Dermis microvascular lymphatic vessel endothelial cell (primary cell): ENCODE data around the gene DGLUCY. TPM values are rescaled to one million over a fixed set of nuclear protein-coding genes. Genes with fewer than 3 reads are reported as not detected.
"Not testable (repeated sequence)": the region's sequence is repeated elsewhere in the genome, so short reads cannot be mapped to it uniquely, and the experiment has no call there.

Experiments used
- DNase-seq, 2 donors: peaks; one replicate each; pipeline versions ENCODE4 v3.0.0 to v3.0.0-alpha.2; 2010; ENCODE audit warnings: low read depth in 2 of 2
- total RNA-seq: library from RNA; depleted of rRNA; stranded (reverse); fragments of >200 nt; gene quantifications from 2 replicates; pipeline ENCODE4 v1.2.1, GENCODE V29; 2014

DGLUCY gene
- total RNA-seq, 1 donor from 2014 or later, result 33.9 TPM

GRCh38 chr14:91108941-91109611 is 4.8 kb upstream of the DGLUCY start:
- peak; percentile 92 to 97 for DNase-seq

- DNase-seq, result no peak
Observed at GRCh38 chr14:91111443-91111842, 2.4 kb upstream of the DGLUCY start.

GRCh38 chr14:91112194-91112593 is 1.7 kb upstream of the DGLUCY start:
- no peak for DNase-seq

GRCh38 chr14:91114079-91115065 is 499 bp downstream of the DGLUCY start:
- peak; percentile 60 to 94 for DNase-seq

- no peak for DNase-seq
Observed at GRCh38 chr14:91115986-91116770, 2.3 kb downstream of the DGLUCY start.

GRCh38 chr14:91116913-91117588 is 3.2 kb downstream of the DGLUCY start:
- DNase-seq, result peak in 1 of 2 donors; percentile 31

- no peak for DNase-seq
Observed at GRCh38 chr14:91117960-91118359, 4.1 kb downstream of the DGLUCY start.

GRCh38 chr14:91118511-91119068 is 4.7 kb downstream of the DGLUCY start:
- no peak for DNase-seq

GRCh38 chr14:91119556-91120311 is 5.9 kb downstream of the DGLUCY start:
- DNase-seq, result peak in 1 of 2 donors; percentile 33

- DNase-seq, result no peak
Observed at GRCh38 chr14:91123201-91123600, 9.3 kb downstream of the DGLUCY start.

GRCh38 chr14:91124406-91125270 is 10.8 kb downstream of the DGLUCY start:
- not testable (repeated sequence) for DNase-seq

- DNase-seq, result no peak
Observed at GRCh38 chr14:91125271-91125660, 11.4 kb downstream of the DGLUCY start.

GRCh38 chr14:91125801-91126200 is 11.9 kb downstream of the DGLUCY start:
- DNase-seq, result no peak

GRCh38 chr14:91126761-91127160 is 12.9 kb downstream of the DGLUCY start:
- no peak for DNase-seq

- DNase-seq, result peak in 1 of 2 donors; percentile 48
Observed at GRCh38 chr14:91127401-91127801, 13.5 kb downstream of the DGLUCY start.

GRCh38 chr14:91127924-91128323 is 14.1 kb downstream of the DGLUCY start:
- no peak for DNase-seq

GRCh38 chr14:91128699-91129098 is 14.8 kb downstream of the DGLUCY start:
- no peak for DNase-seq

GRCh38 chr14:91129261-91129660 is 15.4 kb downstream of the DGLUCY start:
- DNase-seq, result no peak

- DNase-seq, result no peak
Observed at GRCh38 chr14:91135039-91135438, 21.2 kb downstream of the DGLUCY start.
